ENCODE results near the gene MYBPH.

DNA sequence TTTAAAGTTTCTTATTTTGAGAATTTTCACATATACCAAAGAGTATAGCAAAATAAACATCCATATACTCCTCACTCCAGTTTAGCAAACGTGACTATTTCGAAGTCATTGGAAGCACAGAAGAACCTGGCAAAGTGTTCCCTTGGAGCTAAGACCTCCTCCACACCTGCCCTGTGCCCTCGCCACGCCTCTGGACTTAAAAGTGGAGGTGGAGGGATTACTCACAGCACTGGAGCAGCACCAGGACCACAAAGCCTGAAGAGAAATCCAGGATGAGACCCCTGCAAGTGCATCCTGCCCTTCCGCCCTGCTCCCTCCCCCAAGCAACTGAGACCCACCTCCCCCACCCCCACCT, 10.4 kb upstream of the MYBPH start:
- TF ChIP-seq, protein P1, sequence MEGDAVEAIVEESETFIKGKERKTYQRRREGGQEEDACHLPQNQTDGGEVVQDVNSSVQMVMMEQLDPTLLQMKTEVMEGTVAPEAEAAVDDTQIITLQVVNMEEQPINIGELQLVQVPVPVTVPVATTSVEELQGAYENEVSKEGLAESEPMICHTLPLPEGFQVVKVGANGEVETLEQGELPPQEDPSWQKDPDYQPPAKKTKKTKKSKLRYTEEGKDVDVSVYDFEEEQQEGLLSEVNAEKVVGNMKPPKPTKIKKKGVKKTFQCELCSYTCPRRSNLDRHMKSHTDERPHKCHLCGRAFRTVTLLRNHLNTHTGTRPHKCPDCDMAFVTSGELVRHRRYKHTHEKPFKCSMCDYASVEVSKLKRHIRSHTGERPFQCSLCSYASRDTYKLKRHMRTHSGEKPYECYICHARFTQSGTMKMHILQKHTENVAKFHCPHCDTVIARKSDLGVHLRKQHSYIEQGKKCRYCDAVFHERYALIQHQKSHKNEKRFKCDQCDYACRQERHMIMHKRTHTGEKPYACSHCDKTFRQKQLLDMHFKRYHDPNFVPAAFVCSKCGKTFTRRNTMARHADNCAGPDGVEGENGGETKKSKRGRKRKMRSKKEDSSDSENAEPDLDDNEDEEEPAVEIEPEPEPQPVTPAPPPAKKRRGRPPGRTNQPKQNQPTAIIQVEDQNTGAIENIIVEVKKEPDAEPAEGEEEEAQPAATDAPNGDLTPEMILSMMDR (IDR thresholded peaks at IDR 0.05; ENCODE audit: low read depth, low read length): no peak
- no peak for TF ChIP-seq EZH2phosphoT487 (IDR thresholded peaks at IDR 0.05; ENCODE audit: low read depth)
